ENCODE results near the gene LNX2. TPM values are rescaled to one million over a fixed set of nuclear protein-coding genes. Genes with fewer than 3 reads are reported as not detected.

LNX2 gene
- total and polyA plus RNA-seq, 2 of the 4 experiments (the other 2 are of a cell fraction) = 3.1 to 7.2 TPM

- TF ChIP-seq CHD1 (IDR thresholded peaks at IDR 0.05; ENCODE audit: low read depth, low read length) (no peak), ELK1 (IDR thresholded peaks at IDR 0.05; ENCODE audit: borderline replicate concordance, low read depth, low read length) (no peak), RAD21 (IDR thresholded peaks at IDR 0.05; ENCODE audit: low read length) (no peak)
- Histone ChIP-seq H4K91ac (ENCODE audit: insufficient read depth, low read depth, low read length) (no peak overlapping the region), H3K36me3 (ENCODE audit: control insufficient read depth, insufficient read depth, low read length) (no peaks in the 10 kb centered on the region), H3K27ac (ENCODE audit: insufficient read depth, low read length) (no peak overlapping the region), H3K56ac (ENCODE audit: extremely low read depth, insufficient read depth, low read length) (no peak overlapping the region), H2BK5ac (ENCODE audit: low read depth, low read length, poor library complexity, severe bottlenecking) (no peak overlapping the region), H3K4me3 (ENCODE audit: insufficient read depth, low read depth, low read length) (no peak overlapping the region), H3K9me3 (ENCODE audit: control insufficient read depth, insufficient read depth, low read length) (peaks cover 4% of the 10 kb centered on the region; the same call in 1 of the 2 replicates), H4K5ac (ENCODE audit: low read depth, low read length) (no peak overlapping the region), H3K27me3 (ENCODE audit: control insufficient read depth, insufficient read depth, low read length) (peaks cover 21% of the 10 kb centered on the region), H3K23ac (ENCODE audit: low read depth, low read length) (no peak overlapping the region), H3K14ac (replicated peaks; ENCODE audit: low read depth, low read length) (no peak overlapping the region), H3K18ac (ENCODE audit: low read depth, low read length) (no peak overlapping the region), H3K4me1 (ENCODE audit: control insufficient read depth, insufficient read depth, low read length) (no peaks in the 10 kb centered on the region), H3K4me2 (ENCODE audit: low read depth, low read length) (no peak overlapping the region), H4K8ac (ENCODE audit: low read depth in 2 of 2, low read length in 2 of 2) (no peak overlapping the region), H2BK120ac (ENCODE audit: low read depth, low read length) (no peak overlapping the region), H2AFZ (replicated peaks; ENCODE audit: low read length, poor library complexity) (no peak overlapping the region), H2AK9ac (replicated peaks; ENCODE audit: low read depth, low read length, poor library complexity) (no peak overlapping the region), H3K4ac (ENCODE audit: low read depth, low read length) (no peak overlapping the region), H3K9me1 (ENCODE audit: insufficient read depth, low read length) (no peaks in the 10 kb centered on the region; the same call in 1 of the 2 replicates), H2BK20ac (ENCODE audit: low read depth, low read length) (no peak overlapping the region), H3K79me1 (ENCODE audit: low read depth in 1 of 2, low read length in 2 of 2) (no peaks in the 10 kb centered on the region), H3K9ac (ENCODE audit: low read depth, low read length) (no peak overlapping the region), H4K20me1 (ENCODE audit: insufficient read depth, low read length) (no peaks in the 10 kb centered on the region), H2BK15ac (ENCODE audit: low read depth, low read length) (no peak overlapping the region), H2AK5ac (ENCODE audit: low read depth, low read length) (no peak overlapping the region)
- BruUV-seq (replicated peaks) = no TSS peak
- ChIA-PET POLR2A (ENCODE audit: unreplicated experiment) (no interaction called here), CTCF (no interaction called here)
- no CpG with 5 or more reads among the region's 14 CpGs for WGBS, 2 experiments (ENCODE audit: extremely low coverage in 2 of 2, insufficient read length in 1 of 2)
- intact Hi-C loops (cut with micrococcal nuclease) = no loop called here
- in situ Hi-C loops (cut with MboI; ENCODE audit: low sequenced_read_pairs) = loop anchor here (10.0 to 25.0 kb wide), 2 partner anchors 150 to 462 kb away; partner anchors contain the start of gene URAD
- no peak for ATAC-seq (ENCODE audit: low read depth)
- no peak for DNase-seq
- dilution Hi-C loops (cut with HindIII; ENCODE audit: low sequenced_read_pairs, unreplicated experiment) = no loop called here
Measured at GRCh38 chr13:27524981-27525975, 95.1 kb downstream of the LNX2 start.
